H9 (cell line): Measurements from ENCODE around the gene RMC1. TPM values are rescaled to one million over a fixed set of nuclear protein-coding genes. Genes with fewer than 3 reads are reported as not detected.

Experiments
- DNase-seq: peaks from one replicate; pipeline ENCODE4 v3.0.0-alpha.2; 2017
- H2AFZ ChIP-seq: one replicate; pipeline ENCODE4 v1.6.1; 2013; ENCODE audit warnings: mild to moderate bottlenecking, low read length, control low read depth, moderate library complexity
- H2AK5ac ChIP-seq: 2 replicates; pipeline ENCODE4 v1.6.1; 2013; ENCODE audit warnings: low read length, control low read depth, mixed read lengths; ENCODE audit not compliant: insufficient read length
- H2BK120ac ChIP-seq: one replicate; pipeline ENCODE4 v1.6.1; 2013; ENCODE audit warnings: low read depth, mild to moderate bottlenecking, low read length, control low read depth, inconsistent platforms; ENCODE audit not compliant: poor library complexity, severe bottlenecking
- H2BK12ac ChIP-seq: 2 replicates; pipeline ENCODE4 v1.6.1; 2013; ENCODE audit warnings: low read length, control low read depth, mixed read lengths, low read depth; ENCODE audit not compliant: insufficient read length
- H2BK15ac ChIP-seq: 2 replicates; pipeline ENCODE4 v1.6.1; 2013; ENCODE audit warnings: low read depth, low read length, control low read depth
- H2BK20ac ChIP-seq: one replicate; pipeline ENCODE4 v1.6.1; 2013; ENCODE audit warnings: low read depth, mild to moderate bottlenecking, low read length, control low read depth, inconsistent platforms; ENCODE audit not compliant: poor library complexity, severe bottlenecking
- H2BK5ac ChIP-seq: 2 replicates; pipeline ENCODE4 v1.6.1; 2013; ENCODE audit warnings: low read length, control low read depth, mixed read lengths; ENCODE audit not compliant: insufficient read length
- H3K14ac ChIP-seq: 2 replicates; pipeline ENCODE4 v1.6.1; 2013; ENCODE audit warnings: low read length, control low read depth; ENCODE audit not compliant: insufficient read depth
- H3K18ac ChIP-seq: 2 replicates; pipeline ENCODE4 v1.6.1; 2013; ENCODE audit warnings: low read depth, mild to moderate bottlenecking, mixed read lengths, low read length, control low read depth; ENCODE audit not compliant: insufficient read length
- H3K23ac ChIP-seq: 2 replicates; pipeline ENCODE4 v1.6.1; 2013; ENCODE audit warnings: low read length, control low read depth, mixed read lengths, low read depth; ENCODE audit not compliant: insufficient read length
- H3K23me2 ChIP-seq: 2 replicates; pipeline ENCODE4 v1.6.1; 2013; ENCODE audit warnings: low read depth, mild to moderate bottlenecking, mixed read lengths, low read length, control low read depth; ENCODE audit not compliant: insufficient read length, poor library complexity, severe bottlenecking
- H3K27ac ChIP-seq: 2 replicates; pipeline ENCODE4 v1.5.1; 2013; ENCODE audit warnings: low read length, control low read depth, mixed read lengths, low read depth; ENCODE audit not compliant: insufficient read length
- H3K27me3 ChIP-seq: 2 replicates; pipeline ENCODE4 v1.6.1; 2013; ENCODE audit warnings: low read length, control low read depth, inconsistent platforms; ENCODE audit not compliant: insufficient read depth
- H3K4ac ChIP-seq: 2 replicates; pipeline ENCODE4 v1.6.1; 2013; ENCODE audit warnings: low read depth, mild to moderate bottlenecking, control low read depth, inconsistent platforms, low read length, moderate library complexity
- H3K4me1 ChIP-seq: 2 replicates; pipeline ENCODE4 v1.6.1; 2013; ENCODE audit warnings: low read length, control low read depth, inconsistent platforms; ENCODE audit not compliant: insufficient read depth
- H3K4me2 ChIP-seq: 2 replicates; pipeline ENCODE4 v1.6.1; 2013; ENCODE audit warnings: low read length, control low read depth, mixed read lengths; ENCODE audit not compliant: insufficient read length, insufficient read depth
- H3K56ac ChIP-seq: 2 replicates; pipeline ENCODE4 v1.6.1; 2013; ENCODE audit warnings: low read depth, mild to moderate bottlenecking, mixed read lengths, low read length, control low read depth; ENCODE audit not compliant: insufficient read length
- H3K79me1 ChIP-seq: 2 replicates; pipeline ENCODE4 v1.6.1; 2013; ENCODE audit warnings: low read depth, mild to moderate bottlenecking, moderate library complexity, low read length, control low read depth, inconsistent platforms; ENCODE audit not compliant: insufficient read depth, poor library complexity, severe bottlenecking
- H3K79me2 ChIP-seq: 2 replicates; pipeline ENCODE4 v1.6.1; 2013; ENCODE audit warnings: low read length, control low read depth, inconsistent platforms; ENCODE audit not compliant: insufficient read depth
- H3K9ac ChIP-seq: 2 replicates; pipeline ENCODE4 v1.6.1; 2013; ENCODE audit warnings: low read length, control low read depth, mixed read lengths; ENCODE audit not compliant: insufficient read length; ENCODE audit errors: extremely low read depth
- H3K9me3 ChIP-seq: one replicate; pipeline ENCODE4 v1.6.1; 2013; ENCODE audit warnings: low read depth, low read length, inconsistent platforms; ENCODE audit not compliant: control insufficient read depth
- H3T11ph ChIP-seq: one replicate; pipeline ENCODE4 v1.6.1; 2013; ENCODE audit warnings: mild to moderate bottlenecking, low read length, control low read depth, inconsistent platforms
- H4K20me1 ChIP-seq: one replicate; pipeline ENCODE4 v1.6.1; 2013; ENCODE audit not compliant: control insufficient read depth, insufficient read length, insufficient read depth
- H4K5ac ChIP-seq: 2 replicates; pipeline ENCODE4 v1.6.1; 2013; ENCODE audit warnings: low read depth, mild to moderate bottlenecking, mixed read lengths, low read length, control low read depth; ENCODE audit not compliant: insufficient read length
- H4K8ac ChIP-seq: replicated peaks from 2 replicates; pipeline ENCODE4 v1.6.1; 2013; ENCODE audit warnings: low read length, control low read depth, mixed read lengths, low read depth; ENCODE audit not compliant: insufficient read length
- H4K91ac ChIP-seq: 2 replicates; pipeline ENCODE4 v1.6.1; 2013; ENCODE audit warnings: low read depth, mild to moderate bottlenecking, moderate library complexity, mixed read lengths, low read length, control low read depth; ENCODE audit not compliant: insufficient read length
- H3K27ac Mint-ChIP-seq, 3 experiments: 2 replicates in 2 of 3; 3 replicates in 1 of 3; pipeline ENCODE4 v1.8.0; 2020 to 2021; ENCODE audit warnings: mixed read lengths in 3 of 3, mild to moderate bottlenecking in 1 of 3, moderate library complexity in 1 of 3
- H3K27me3 Mint-ChIP-seq: 2 replicates; pipeline ENCODE4 v1.8.0; 2021; ENCODE audit warnings: low read depth, mild to moderate bottlenecking, moderate library complexity, mixed read lengths
- H3K36me3 Mint-ChIP-seq, 3 experiments: 2 replicates in 2 of 3; 3 replicates in 1 of 3; pipeline ENCODE4 v1.8.0; 2020 to 2021; ENCODE audit warnings: low read depth in 3 of 3, mixed read lengths in 3 of 3; ENCODE audit not compliant: insufficient read depth in 1 of 3
- H3K4me1 Mint-ChIP-seq, 2 experiments: 2 replicates each; pipeline ENCODE4 v1.8.0; 2020; ENCODE audit warnings: mixed read lengths in 2 of 2
- H3K4me3 Mint-ChIP-seq, 2 experiments: 2 replicates in 1 of 2; 3 replicates in 1 of 2; pipeline ENCODE4 v1.8.0; 2020 to 2021; ENCODE audit warnings: mild to moderate bottlenecking in 2 of 2, mixed read lengths in 2 of 2, moderate library complexity in 1 of 2
- H3K9me3 Mint-ChIP-seq, 2 experiments: 2 replicates in 1 of 2; 3 replicates in 1 of 2; pipeline ENCODE4 v1.8.0; 2020; ENCODE audit warnings: mild to moderate bottlenecking in 2 of 2, mixed read lengths in 2 of 2, moderate library complexity in 1 of 2
- CTCF ChIP-seq: fragments of 200-600 bp; sonication (generic); conservative IDR thresholded peaks from 3 replicates; pipeline ENCODE4 v1.8.0; 2021; ENCODE audit warnings: antibody characterized with exemption, mild to moderate bottlenecking
- WGBS: extraction: QIAGEN DNeasy Blood & Tissue Kit; methylation state at CpG from one replicate; pipeline ENCODE4 v1.1.7; 2013; ENCODE audit warnings: missing lambda C conversion rate, low lambda C conversion rate, mixed read lengths; ENCODE audit not compliant: insufficient read length; ENCODE audit errors: extremely low coverage; 5-methylcytosine and 5-hydroxymethylcytosine counted together
- total RNA-seq: library from RNA; stranded (reverse); gene quantifications from 2 replicates; pipeline ENCODE4 v1.2.1, GENCODE V29; 2021

RMC1 gene
- total RNA-seq, 1 experiment from 2014 or later, result 21.3 TPM

DNA sequence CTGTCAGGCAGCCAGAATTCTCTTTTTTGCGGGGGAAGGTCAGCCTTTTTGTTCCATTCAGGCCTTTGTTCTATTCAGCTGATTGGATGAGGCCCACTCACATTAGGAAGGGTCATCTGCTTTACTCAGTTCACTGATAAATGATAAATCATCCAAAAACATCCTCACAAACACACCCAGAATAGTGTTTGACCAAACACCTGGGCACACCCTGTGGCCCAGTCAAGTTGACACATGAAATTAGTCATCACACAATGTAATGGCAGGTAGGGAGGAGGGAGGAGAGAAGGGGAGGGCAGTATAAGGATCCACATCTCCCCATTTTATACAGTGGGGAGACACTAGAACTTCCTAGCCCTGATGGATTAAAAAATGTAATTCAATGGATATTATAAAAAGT is 8.3 kb upstream of the RMC1 start:
- Histone ChIP-seq H3K14ac (no peak overlapping the region), H4K91ac (no peak overlapping the region), H2BK12ac (no peak overlapping the region), H4K5ac (no peak overlapping the region), H3K9ac (no peak overlapping the region), H3K18ac (no peak overlapping the region), H3K4me2 (no peak overlapping the region), H3T11ph (no peak overlapping the region), H2BK15ac (no peak overlapping the region), H2AFZ (no peak overlapping the region), H3K23me2 (no peaks in the 10 kb centered on the region), H3K23ac (no peak overlapping the region), H4K20me1 (no peaks in the 10 kb centered on the region), H3K56ac (no peak overlapping the region), H3K9me3 (no peaks in the 10 kb centered on the region), H2AK5ac (no peak overlapping the region), H2BK5ac (no peak overlapping the region), H2BK20ac (no peak overlapping the region), H3K4me1 (no peaks in the 10 kb centered on the region), H3K4ac (no peak overlapping the region), H2BK120ac (no peak overlapping the region), H3K79me2 (no peaks in the 10 kb centered on the region), H3K79me1 (no peaks in the 10 kb centered on the region), H3K27me3 (no peaks in the 10 kb centered on the region), H3K27ac (no peak overlapping the region), H4K8ac (no peak overlapping the region)
- DNase-seq, result no peak
- Mint-ChIP-seq H3K4me3 (no peak overlapping the region), H3K36me3 (0 out of 7 replicates have a peak, but pooled peaks cover 0 to 3% (median 0%) of the 10 kb centered on the region in 3 experiments), H3K9me3 (peaks cover 2 to 7% of the 10 kb centered on the region in 2 experiments; a peak in 3 of 5 replicates), H3K4me1 (0 out of 4 replicates have a peak, but pooled peaks cover 0 to 4% of the 10 kb centered on the region in 2 experiments), H3K27ac (no peak overlapping the region), H3K27me3 (peaks cover 4% of the 10 kb centered on the region; the same call in 1 of the 2 replicates)
- WGBS, result no CpG with 5 or more reads among the region's 1 CpG
- no peak for TF ChIP-seq CTCF
